K562 (cell line): Measurements from ENCODE around the gene MORC1. TPM values are rescaled to one million over a fixed set of nuclear protein-coding genes. Genes with fewer than 3 reads are reported as not detected.

Experiments used
- ATAC-seq: fragments of 200-7000 bp; cut with Tn5 transposase; 3 replicates; pipeline ENCODE4 v1.9.1; 2020; ENCODE audit warnings: moderate library complexity
- BruUV-seq: library from RNA; stranded (reverse); fragments of 400-500 nt; replicated peaks from 2 replicates; lab custom pipeline; 2021; lab: Mats Ljungman, UMichigan
- CTCF ChIA-PET: fragments of 300-600 bp; formaldehyde crosslinking; extraction: SDS; loops from one replicate; lab custom pipeline; 2021; ENCODE audit warnings: low intra/inter-chr PET ratio; lab: Yijun Ruan, JAX
- POLR2A ChIA-PET: fragments of 300-600, 350-650 bp; sonication (Branson Sonifier 250); formaldehyde crosslinking; extraction: SDS; loops from one replicate; lab custom pipeline; 2021; ENCODE audit warnings: antibody characterized with exemption, inconsistent platforms; lab: Yijun Ruan, JAX
- DNase-seq, 4 experiments: peaks; one replicate each; pipeline versions ENCODE4 v3.0.0 to v3.0.0-alpha.2; 2011 to 2018; ENCODE audit warnings: low spot score in 3 of 4, mixed read lengths in 3 of 4; ENCODE audit errors: extremely low read depth in 1 of 4
- FAIRE-seq: peaks from 2 replicates; lab custom pipeline; 2011; peaks lifted over from hg19 to GRCh38; lab: Jason Lieb, UNC
- H2AFZ ChIP-seq: 2 replicates; pipeline ENCODE4 v1.6.0; 2011; ENCODE audit warnings: low read depth, low read length, control low read depth, inconsistent platforms
- H3K27ac ChIP-seq: fragments of 200-600 bp; 3 replicates; pipeline ENCODE4 v1.8.0; 2011; ENCODE audit warnings: low read depth, mild to moderate bottlenecking, control low read depth, inconsistent platforms, low read length, moderate library complexity, mixed read lengths; ENCODE audit errors: extremely low read depth
- H3K27me3 ChIP-seq, 2 experiments: fragments of 300-600 bp in 1 of 2; 2 replicates in 1 of 2; 3 replicates in 1 of 2; pipeline versions ENCODE4 v1.6.0 to v1.8.0; 2011; ENCODE audit warnings: inconsistent platforms in 2 of 2, low read length in 2 of 2, mild to moderate bottlenecking in 1 of 2, mixed read lengths in 1 of 2, moderate library complexity in 1 of 2; ENCODE audit not compliant: control insufficient read depth in 2 of 2, insufficient read depth in 2 of 2
- H3K36me3 ChIP-seq: fragments of 300-600 bp; 3 replicates; pipeline ENCODE4 v1.8.0; 2011; ENCODE audit warnings: mild to moderate bottlenecking, low read length, inconsistent platforms; ENCODE audit not compliant: control insufficient read depth, insufficient read depth
- H3K4me1 ChIP-seq, 2 experiments: fragments of 200-600 bp in 1 of 2; replicated peaks in 1 of 2; 2 replicates in 1 of 2; 3 replicates in 1 of 2; pipeline versions ENCODE4 v1.5.1 to v1.8.0; 2011; ENCODE audit warnings: inconsistent platforms in 2 of 2, low read length in 2 of 2, mild to moderate bottlenecking in 1 of 2, mixed read lengths in 1 of 2, moderate library complexity in 1 of 2; ENCODE audit not compliant: control insufficient read depth in 2 of 2, insufficient read depth in 2 of 2
- H3K4me2 ChIP-seq: 2 replicates; pipeline ENCODE4 v1.6.1; 2011; ENCODE audit warnings: low read length, control low read depth, inconsistent platforms, mixed read lengths; ENCODE audit not compliant: insufficient read depth
- H3K4me3 ChIP-seq: fragments of 200-600 bp; sonication (generic), shearing (Covaris generic); 2 replicates; pipeline ENCODE4 v1.5.1; 2016; ENCODE audit warnings: control low read depth, inconsistent platforms
- H3K79me2 ChIP-seq: fragments of 200-600 bp; 3 replicates; pipeline ENCODE4 v1.8.0; 2011; ENCODE audit warnings: low read length, inconsistent platforms; ENCODE audit not compliant: control insufficient read depth, insufficient read depth
- H3K9ac ChIP-seq, 2 experiments: 2 replicates each; pipeline versions ENCODE4 v1.6.0 to v1.6.1; 2011; ENCODE audit warnings: low read depth in 2 of 2, low read length in 2 of 2, control low read depth in 1 of 2, inconsistent platforms in 1 of 2, mild to moderate bottlenecking in 1 of 2, mixed read lengths in 1 of 2; ENCODE audit not compliant: insufficient read depth in 1 of 2
- H3K9me1 ChIP-seq: one replicate; pipeline ENCODE4 v1.6.0; 2011; ENCODE audit warnings: inconsistent platforms, mild to moderate bottlenecking, low read length, moderate library complexity; ENCODE audit not compliant: control insufficient read depth, insufficient read depth
- H3K9me3 ChIP-seq: replicated peaks from 2 replicates; pipeline ENCODE4 v1.5.1; 2011; ENCODE audit warnings: low read depth, low read length, inconsistent platforms; ENCODE audit not compliant: control insufficient read depth, insufficient read depth
- H4K20me1 ChIP-seq: replicated peaks from 2 replicates; pipeline ENCODE4 v1.6.1; 2011; ENCODE audit warnings: low read length, inconsistent platforms, mixed read lengths; ENCODE audit not compliant: control insufficient read depth, insufficient read depth
- ARID4B ChIP-seq: sonication (generic); formaldehyde crosslinking; IDR thresholded peaks from 2 replicates; pipeline ENCODE4 v1.8.0; 2022; ENCODE audit warnings: mild to moderate bottlenecking, missing genetic modification reagents
- BRD4 ChIP-seq: fragments of 200-600 bp; sonication (generic); IDR thresholded peaks from 2 replicates; pipeline ENCODE4 v1.6.1; 2017; ENCODE audit warnings: inconsistent platforms
- CEBPZ ChIP-seq: fragments of 150-350 bp; IDR thresholded peaks from 2 replicates; pipeline ENCODE4 v1.6.1; 2014; ENCODE audit warnings: low read depth, mild to moderate bottlenecking, low read length, borderline replicate concordance
- ETS2 ChIP-seq: IDR thresholded peaks from 2 replicates; pipeline ENCODE4 v1.6.1; 2016; ENCODE audit warnings: borderline replicate concordance, missing genetic modification characterization, mild to moderate bottlenecking, moderate library complexity, missing compliant biosample characterization; ENCODE audit not compliant: poor library complexity, severe bottlenecking
- FOXA3 ChIP-seq, 2 experiments: fragments of 450-650 bp in 1 of 2; sonication (generic) in 1 of 2; formaldehyde crosslinking; IDR thresholded peaks in 1 of 2; conservative IDR thresholded peaks in 1 of 2; 2 replicates each; pipeline versions ENCODE4 v1.4.0 to v1.8.0; 2020 to 2022; ENCODE audit warnings: mild to moderate bottlenecking in 2 of 2, missing genetic modification reagents in 1 of 2
- FUS ChIP-seq: fragments of 200-400 bp; formaldehyde crosslinking; optimal IDR thresholded peaks from 2 replicates; pipeline ENCODE3; 2017; ENCODE audit warnings: low read depth, low read length
- KLF13 ChIP-seq: fragments of 450-650 bp; IDR thresholded peaks from 2 replicates; pipeline ENCODE4 v1.6.1; 2016; ENCODE audit warnings: missing genetic modification characterization, low read depth, mild to moderate bottlenecking, missing compliant biosample characterization, moderate library complexity, borderline replicate concordance
- MAFG ChIP-seq: fragments of 450-650 bp; conservative IDR thresholded peaks from 2 replicates; pipeline ENCODE4 v1.6.1; 2016; ENCODE audit warnings: missing genetic modification characterization, missing compliant biosample characterization
- MNT ChIP-seq, 2 experiments: fragments of 450-650 bp; conservative IDR thresholded peaks; 2 replicates each; pipeline ENCODE4 v1.6.1; 2017; ENCODE audit warnings: mild to moderate bottlenecking in 2 of 2, moderate library complexity in 2 of 2
- NFIC ChIP-seq: fragments of 450-650 bp; IDR thresholded peaks from 2 replicates; pipeline ENCODE4 v1.6.1; 2017; ENCODE audit warnings: mild to moderate bottlenecking, inconsistent platforms
- SMARCA5 ChIP-seq: fragments of 450-650 bp; IDR thresholded peaks from 2 replicates; pipeline ENCODE4 v1.6.1; 2016
- TAF15 ChIP-seq: fragments of 200-400 bp; formaldehyde crosslinking; IDR thresholded peaks from 2 replicates; pipeline ENCODE4 v1.6.1; 2017; ENCODE audit warnings: mild to moderate bottlenecking, low read depth, low read length, moderate library complexity
- TGIF2 ChIP-seq: sonication (generic); formaldehyde crosslinking; IDR thresholded peaks from 2 replicates; pipeline ENCODE4 v1.8.1; 2022; ENCODE audit warnings: mild to moderate bottlenecking, missing genetic modification reagents, moderate library complexity
- ZNF584 ChIP-seq: fragments of 200-800 bp; sonication (Bioruptor generic); IDR thresholded peaks from 2 replicates; pipeline ENCODE4 v1.6.1; 2016; ENCODE audit warnings: low read depth, mild to moderate bottlenecking, missing genetic modification characterization, missing compliant biosample characterization
- WGBS: fragments of 100-300 bp; shearing (Covaris generic); methylation state at CpG from one replicate; pipeline ENCODE4 v1.1.6; 2016; ENCODE audit warnings: low coverage, mixed read lengths; ENCODE audit not compliant: insufficient coverage; ENCODE audit errors: missing lambda C conversion rate; 5-methylcytosine and 5-hydroxymethylcytosine counted together
- in situ Hi-C: fragments of 300-500 bp; cut with MboI; formaldehyde crosslinking; loops from 4 replicates; pipeline ENCODE4 v1.15.0; 2018; ENCODE audit warnings: inconsistent platforms, mixed read lengths
- intact Hi-C: fragments of 100-400 bp; cut with micrococcal nuclease; formaldehyde crosslinking; loops from 2 replicates; pipeline ENCODE4 v1.14.2; 2022
- polyA plus RNA-seq, 8 experiments: library from polyadenylated mRNA; depleted of rRNA in 4 of 8; stranded (reverse) in 5 of 8; unstranded in 3 of 8; fragments of >200 nt; fragmentation: Nextera tagmentation in 2 of 8; fragmentation: Illumina TruSeq in 1 of 8; extraction: Ambion mirVana in 2 of 8; extraction: Trizol in 1 of 8; gene quantifications; 2 replicates each; pipeline versions ENCODE4 v1.2.1 to v1.2.3, GENCODE V29; 2011 to 2014; ENCODE audit warnings: inconsistent platforms in 1 of 8, missing spikeins in 1 of 8
- total RNA-seq, 7 experiments: library from RNA; depleted of rRNA in 6 of 7; stranded (reverse); fragments of >200 nt in 6 of 7; fragmentation: Illumina TruSeq in 2 of 7; extraction: Trizol in 2 of 7; gene quantifications; 2 replicates each; pipeline versions ENCODE4 v1.2.1 to v1.2.3, GENCODE V29; 2011 to 2021; ENCODE audit warnings: low replicate concordance in 1 of 7

Gene MORC1
- total and polyA plus RNA-seq, 9 of the 15 experiments (the other 6 are each of a cell fraction or from before 2014, with no cell fraction given), result 0.08 to 0.41 (median 0.30) TPM; not detected in 1

GRCh38 chr3:108998436-108998835 lies 119.5 kb downstream of the MORC1 start:
- WGBS, result 0% methylated on average over 3 of the region's 3 CpGs
- no peaks in the 10 kb centered on the region for H3K79me2 ChIP-seq
- ChIA-PET CTCF (no interaction called here), POLR2A (no interaction called here)
- no peak overlapping the region for H2AFZ ChIP-seq
- H3K9me3 ChIP-seq, result no peaks in the 10 kb centered on the region
- DNase-seq (no peak), ATAC-seq (no peak), FAIRE-seq (no peak)
- H3K9me1 ChIP-seq, result no peaks in the 10 kb centered on the region
- no peak for TF ChIP-seq ARID4B (CRISPR knock-in tag)
- TF ChIP-seq MAFG, result no peak
- TF ChIP-seq TGIF2 (CRISPR knock-in tag), result no peak
- no peak for TF ChIP-seq NFIC
- no peak for TF ChIP-seq ETS2 (tag)
- TF ChIP-seq FOXA3 (CRISPR knock-in tag; conservative IDR thresholded peaks at IDR 0.05 in 1 of 2, IDR thresholded peaks at IDR 0.05 in 1 of 2), result no peak
- TF ChIP-seq SMARCA5, result no peak
- no peak for TF ChIP-seq CEBPZ
- TF ChIP-seq MNT (conservative IDR thresholded peaks at IDR 0.05), result no peak
- TF ChIP-seq KLF13 (tag), result no peak
- no peak for TF ChIP-seq TAF15
- TF ChIP-seq BRD4, result no peak
- no peak for TF ChIP-seq ZNF584
- no peak for TF ChIP-seq FUS
- intact Hi-C loops, result no loop called here
- H3K4me2 ChIP-seq, result no peak overlapping the region
- H3K27ac ChIP-seq, result no peak overlapping the region
- H3K9ac ChIP-seq, result no peak overlapping the region
- BruUV-seq, result no TSS peak
- H3K27me3 ChIP-seq, result no peaks in the 10 kb centered on the region
- H3K4me3 ChIP-seq, result no peak overlapping the region
- H4K20me1 ChIP-seq, result no peaks in the 10 kb centered on the region
- H3K4me1 ChIP-seq, result no peaks in the 10 kb centered on the region
- in situ Hi-C loops, result no loop called here
- H3K36me3 ChIP-seq, result no peaks in the 10 kb centered on the region
